Measurements from ENCODE around the gene EPAS1. TPM values are rescaled to one million over a fixed set of nuclear protein-coding genes. Genes with fewer than 3 reads are reported as not detected.

The EPAS1 gene
- total RNA-seq, result 74.0 TPM

DNA sequence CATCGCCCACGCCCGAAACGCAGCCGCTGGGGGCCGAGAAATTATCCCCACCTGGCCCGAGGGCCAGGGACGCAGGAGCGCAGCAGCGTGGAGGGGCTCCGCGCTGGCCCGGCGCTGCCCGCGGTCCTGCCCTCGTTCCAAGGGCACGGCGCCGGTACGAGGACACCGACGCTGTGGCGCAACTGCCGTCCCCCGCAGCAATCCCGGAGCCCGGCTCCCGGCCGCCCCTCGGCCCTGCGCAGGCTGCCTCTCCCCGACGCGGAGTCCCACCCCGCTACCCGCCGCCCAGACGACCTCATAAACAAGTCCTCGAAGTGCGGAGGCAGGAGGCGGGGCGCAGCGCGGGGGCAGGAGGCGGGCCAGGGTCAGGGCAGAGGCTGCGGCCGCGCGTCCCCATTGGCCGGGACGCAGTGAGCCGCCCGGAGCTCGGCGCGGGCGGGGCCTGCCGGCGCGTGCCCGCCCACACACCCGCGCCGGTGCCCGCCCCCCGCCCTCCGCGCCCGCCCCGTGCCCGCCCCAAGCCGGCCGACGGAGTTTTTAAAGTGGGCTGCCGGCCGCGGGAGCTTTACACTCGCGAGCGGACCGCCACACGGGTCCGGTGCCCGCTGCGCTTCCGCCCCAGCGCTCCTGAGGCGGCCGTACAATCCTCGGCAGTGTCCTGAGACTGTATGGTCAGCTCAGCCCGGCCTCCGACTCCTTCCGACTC is at the start of gene EPAS1:
Gene EPAS1 (plus strand): TSS at position 568 of the 706 bp plus-strand sequence. CDS start 505 bp downstream, outside the sequence.

Small RNA genes within 50 kb of the gene (small RNA-seq; reads per million reads assigned to genes)
- gene RF00017 (ENCODE audit: low replicate concordance), result not detected

Other genes with a start within 250 kb of the EPAS1 start
- not detected for gene TMEM247, start 182.2 kb downstream of the EPAS1 start, total RNA-seq
- 37.4 TPM for gene RHOQ, start 245.1 kb downstream of the EPAS1 start, total RNA-seq
- 6.9 TPM for gene ATP6V1E2, start 245.2 kb downstream of the EPAS1 start, total RNA-seq

Measured in metanephros (tissue), 2 donors.